ENCODE data around the gene PYDC2. TPM values are rescaled to one million over a fixed set of nuclear protein-coding genes. Genes with fewer than 3 reads are reported as not detected.

PYDC2 gene
- total RNA-seq, 3 donors from 2014 or later (not counting 1 experiment from before 2014, with no cell fraction given) = not detected

- no peaks in the 10 kb centered on the region for H3K4me1 Mint-ChIP-seq
- H3K4me3 ChIP-seq (ENCODE audit: low read length) = no peak overlapping the region
- 98% methylated on average over 3 of the region's 3 CpGs for WGBS (ENCODE audit: insufficient coverage)
- TF ChIP-seq CTCF (IDR thresholded peaks at IDR 0.05) = no peak
- intact Hi-C loops (cut with micrococcal nuclease) = no loop called here
- no peaks in the 10 kb centered on the region for H3K9me3 ChIP-seq (ENCODE audit: control insufficient read depth, insufficient read depth, low read length)
- H3K36me3 Mint-ChIP-seq = no peaks in the 10 kb centered on the region
- no peak for DNase-seq
- no peak overlapping the region for H3K27ac Mint-ChIP-seq
- no peaks in the 10 kb centered on the region for H3K36me3 ChIP-seq (ENCODE audit: control insufficient read depth, insufficient read depth, low read length)
- H3K4me3 Mint-ChIP-seq = no peak overlapping the region
- H3K9me3 Mint-ChIP-seq = peaks cover 12 to 20% of the 10 kb centered on the region in 2 donors
- H3K27me3 Mint-ChIP-seq (ENCODE audit: low read depth in 2 of 2) = no peaks in the 10 kb centered on the region
- H3K27me3 ChIP-seq (ENCODE audit: control insufficient read depth, insufficient read depth, low read length) = no peaks in the 10 kb centered on the region
- no peak for ATAC-seq
- H3K27ac ChIP-seq (ENCODE audit: low read length) = no peak overlapping the region
- H3K4me1 ChIP-seq (ENCODE audit: control insufficient read depth, insufficient read depth, low read length) = no peaks in the 10 kb centered on the region
Measured at GRCh38 chr3:191484461-191484860, 23.5 kb downstream of the PYDC2 start.

GRCh38 chr3:191492601-191493000 is 31.6 kb downstream of the PYDC2 start:
- no peak overlapping the region for H3K4me3 Mint-ChIP-seq
- intact Hi-C loops (cut with micrococcal nuclease) = no loop called here
- H3K4me1 Mint-ChIP-seq = no peaks in the 10 kb centered on the region
- H3K27ac Mint-ChIP-seq = no peak overlapping the region
- DNase-seq (no peak), ATAC-seq (no peak)
- H3K36me3 Mint-ChIP-seq = no peaks in the 10 kb centered on the region
- Histone ChIP-seq H3K27me3 (ENCODE audit: control insufficient read depth, insufficient read depth, low read length) (no peaks in the 10 kb centered on the region), H3K36me3 (ENCODE audit: control insufficient read depth, insufficient read depth, low read length) (no peaks in the 10 kb centered on the region), H3K4me3 (ENCODE audit: low read length) (no peak overlapping the region), H3K9me3 (ENCODE audit: control insufficient read depth, insufficient read depth, low read length) (no peaks in the 10 kb centered on the region), H3K4me1 (ENCODE audit: control insufficient read depth, insufficient read depth, low read length) (no peaks in the 10 kb centered on the region), H3K27ac (ENCODE audit: low read length) (no peak overlapping the region)
- TF ChIP-seq CTCF (IDR thresholded peaks at IDR 0.05) = no peak
- WGBS (ENCODE audit: insufficient coverage) = 100% methylated on average over 1 of the region's 1 CpG
- no peaks in the 10 kb centered on the region for H3K27me3 Mint-ChIP-seq (ENCODE audit: low read depth in 2 of 2)
- H3K9me3 Mint-ChIP-seq = peaks cover 5 to 8% of the 10 kb centered on the region in 2 donors

- no peaks in the 10 kb centered on the region for H3K27me3 ChIP-seq (ENCODE audit: control insufficient read depth, insufficient read depth, low read length)
- no peak overlapping the region for H3K27ac ChIP-seq (ENCODE audit: low read length)
- H3K36me3 ChIP-seq (ENCODE audit: control insufficient read depth, insufficient read depth, low read length) = no peaks in the 10 kb centered on the region
- Mint-ChIP-seq H3K27ac (no peak overlapping the region), H3K9me3 (peaks cover 5 to 10% of the 10 kb centered on the region in 2 donors), H3K4me1 (no peaks in the 10 kb centered on the region), H3K27me3 (ENCODE audit: low read depth in 2 of 2) (no peaks in the 10 kb centered on the region), H3K36me3 (no peaks in the 10 kb centered on the region), H3K4me3 (no peak overlapping the region)
- H3K4me1 ChIP-seq (ENCODE audit: control insufficient read depth, insufficient read depth, low read length) = no peaks in the 10 kb centered on the region
- DNase-seq (no peak), ATAC-seq (no peak)
- H3K9me3 ChIP-seq (ENCODE audit: control insufficient read depth, insufficient read depth, low read length) = no peaks in the 10 kb centered on the region
- no peak overlapping the region for H3K4me3 ChIP-seq (ENCODE audit: low read length)
- intact Hi-C loops (cut with micrococcal nuclease) = no loop called here
- TF ChIP-seq CTCF (IDR thresholded peaks at IDR 0.05) = no peak
Measured at GRCh38 chr3:191493336-191493735, 32.4 kb downstream of the PYDC2 start.

- H3K27ac Mint-ChIP-seq = no peak overlapping the region
- ATAC-seq (no peak), DNase-seq (no peak)
- H3K9me3 Mint-ChIP-seq = peaks cover 8 to 15% of the 10 kb centered on the region in 2 donors
- H3K4me3 ChIP-seq (ENCODE audit: low read length) = no peak overlapping the region
- no peaks in the 10 kb centered on the region for H3K4me1 ChIP-seq (ENCODE audit: control insufficient read depth, insufficient read depth, low read length)
- no peaks in the 10 kb centered on the region for H3K27me3 Mint-ChIP-seq (ENCODE audit: low read depth in 2 of 2)
- H3K4me3 Mint-ChIP-seq = no peak overlapping the region
- TF ChIP-seq CTCF (IDR thresholded peaks at IDR 0.05) = no peak
- intact Hi-C loops (cut with micrococcal nuclease) = no loop called here
- H3K27me3 ChIP-seq (ENCODE audit: control insufficient read depth, insufficient read depth, low read length) = no peaks in the 10 kb centered on the region
- no peak overlapping the region for H3K27ac ChIP-seq (ENCODE audit: low read length)
- H3K4me1 Mint-ChIP-seq = no peaks in the 10 kb centered on the region
- H3K36me3 ChIP-seq (ENCODE audit: control insufficient read depth, insufficient read depth, low read length) = no peaks in the 10 kb centered on the region
- H3K36me3 Mint-ChIP-seq = no peaks in the 10 kb centered on the region
- no peaks in the 10 kb centered on the region for H3K9me3 ChIP-seq (ENCODE audit: control insufficient read depth, insufficient read depth, low read length)
- 67% methylated on average over 19 of the region's 20 CpGs for WGBS (ENCODE audit: insufficient coverage)
Measured at GRCh38 chr3:191499307-191500080, 38.5 kb downstream of the PYDC2 start.
